ENCODE measurements around the gene SVIL. TPM values are rescaled to one million over a fixed set of nuclear protein-coding genes. Genes with fewer than 3 reads are reported as not detected.

The SVIL gene
- total and polyA plus RNA-seq, 2 of the 13 experiments (the other 11 are each of a cell fraction or from before 2014, with no cell fraction given) = 3.9 to 12.1 TPM

DNA sequence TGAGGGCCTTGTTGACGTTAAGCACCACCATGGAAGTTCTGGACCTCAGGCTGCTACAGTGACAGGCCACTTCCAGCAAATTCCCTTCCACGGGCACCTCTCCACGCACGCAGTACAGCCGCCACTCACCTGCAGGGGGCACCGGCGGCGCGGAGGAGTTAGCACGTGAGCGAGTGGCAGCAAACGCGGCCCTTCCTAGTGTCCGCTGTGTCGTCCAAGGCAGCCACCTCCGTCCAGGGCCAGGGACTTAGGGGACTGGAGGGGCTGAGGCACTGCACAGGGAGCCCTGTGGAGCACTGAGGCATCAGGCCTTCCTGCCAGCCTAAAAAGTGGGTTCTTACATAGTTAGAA is 164.4 kb downstream of the SVIL start:
- DNase-seq (ENCODE audit: low spot score) (no peak), ATAC-seq (peak; percentile 74), FAIRE-seq (no peak)
- H3K9me3 ChIP-seq (ENCODE audit: low read length) = no peaks in the 10 kb centered on the region
- no TSS peak for BruUV-seq (replicated peaks)
- no peak overlapping the region for H3K9ac ChIP-seq (ENCODE audit: insufficient read depth, low read depth, low read length)
- ChIA-PET POLR2A (no interaction called here), CTCF (ENCODE audit: low intra/inter-chr PET ratio, low total read pairs) (no interaction called here)
- no peaks in the 10 kb centered on the region for H4K20me1 ChIP-seq (ENCODE audit: insufficient read depth, low read length)
- H3K79me2 ChIP-seq (ENCODE audit: insufficient read depth, low read length) = no peaks in the 10 kb centered on the region
- no CpG with 5 or more reads among the region's 16 CpGs for WGBS (ENCODE audit: low lambda C conversion rate)
- intact Hi-C loops (cut with micrococcal nuclease; ENCODE audit: unreplicated experiment) (no loop called here), in situ Hi-C loops (cut with HindIII; ENCODE audit: extremely low pct_ligation_motif_present, low pct_unique_long_range_greater_than_20kb) (no loop called here)
- no peak overlapping the region for H3K4me3 ChIP-seq (replicated peaks in 1 of 3; ENCODE audit: insufficient read depth in 1 of 3, low read depth in 2 of 3, low read length in 3 of 3)
- H3K27ac ChIP-seq (ENCODE audit: extremely low read length, insufficient read depth, low read length) = no peak overlapping the region
- no peak overlapping the region for H3K4me2 ChIP-seq (ENCODE audit: low read depth, low read length)
- H3K4me1 ChIP-seq (ENCODE audit: insufficient read depth, low read length) = no peaks in the 10 kb centered on the region
- peaks cover 7 to 9% of the 10 kb centered on the region in 2 experiments; a peak in 3 of 5 replicates for H3K36me3 ChIP-seq (replicated peaks in 1 of 2; ENCODE audit: control insufficient read depth in 1 of 2, insufficient read depth in 2 of 2, low read length in 2 of 2)
- H2AFZ ChIP-seq (ENCODE audit: low read length) = no peak overlapping the region
- no peaks in the 10 kb centered on the region for H3K27me3 ChIP-seq (ENCODE audit: control insufficient read depth in 1 of 2, insufficient read depth in 2 of 2, low read length in 2 of 2)
- TF ChIP-seq HOXA3 (CRISPR knock-in tag; IDR thresholded peaks at IDR 0.05) = peak; percentile 51; the same call in 1 of the 2 replicates
- no peak for TF ChIP-seq ZNF501 (CRISPR knock-in tag; IDR thresholded peaks at IDR 0.05)
- peak; percentile 63 for TF ChIP-seq XRCC5 (optimal IDR thresholded peaks at IDR 0.05; ENCODE audit: low read length)
- peak; percentile 20; the same call in 1 of the 2 replicates for TF ChIP-seq RAD21 (CRISPR knock-in tag; IDR thresholded peaks at IDR 0.05)
- TF ChIP-seq, protein P1, sequence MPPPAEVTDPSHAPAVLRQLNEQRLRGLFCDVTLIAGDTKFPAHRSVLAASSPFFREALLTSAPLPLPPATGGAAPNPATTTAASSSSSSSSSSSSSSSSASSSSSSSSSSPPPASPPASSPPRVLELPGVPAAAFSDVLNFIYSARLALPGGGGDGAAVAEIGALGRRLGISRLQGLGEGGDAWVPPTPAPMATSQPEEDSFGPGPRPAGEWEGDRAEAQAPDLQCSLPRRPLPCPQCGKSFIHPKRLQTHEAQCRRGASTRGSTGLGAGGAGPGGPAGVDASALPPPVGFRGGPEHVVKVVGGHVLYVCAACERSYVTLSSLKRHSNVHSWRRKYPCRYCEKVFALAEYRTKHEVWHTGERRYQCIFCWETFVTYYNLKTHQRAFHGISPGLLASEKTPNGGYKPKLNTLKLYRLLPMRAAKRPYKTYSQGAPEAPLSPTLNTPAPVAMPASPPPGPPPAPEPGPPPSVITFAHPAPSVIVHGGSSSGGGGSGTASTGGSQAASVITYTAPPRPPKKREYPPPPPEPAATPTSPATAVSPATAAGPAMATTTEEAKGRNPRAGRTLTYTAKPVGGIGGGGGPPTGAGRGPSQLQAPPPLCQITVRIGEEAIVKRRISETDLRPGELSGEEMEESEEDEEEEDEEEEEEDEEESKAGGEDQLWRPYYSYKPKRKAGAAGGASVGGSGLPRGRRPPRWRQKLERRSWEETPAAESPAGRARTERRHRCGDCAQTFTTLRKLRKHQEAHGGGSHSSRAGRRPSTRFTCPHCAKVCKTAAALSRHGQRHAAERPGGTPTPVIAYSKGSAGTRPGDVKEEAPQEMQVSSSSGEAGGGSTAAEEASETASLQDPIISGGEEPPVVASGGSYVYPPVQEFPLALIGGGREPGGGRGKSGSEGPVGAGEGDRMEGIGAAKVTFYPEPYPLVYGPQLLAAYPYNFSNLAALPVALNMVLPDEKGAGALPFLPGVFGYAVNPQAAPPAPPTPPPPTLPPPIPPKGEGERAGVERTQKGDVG (CRISPR knock-in tag; IDR thresholded peaks at IDR 0.05; ENCODE audit: borderline replicate concordance) = peak; percentile 87; the same call in 1 of the 2 replicates
- peak; percentile 93 for TF ChIP-seq ZBTB38 (CRISPR knock-in tag; IDR thresholded peaks at IDR 0.05)
- TF ChIP-seq, protein P2, sequence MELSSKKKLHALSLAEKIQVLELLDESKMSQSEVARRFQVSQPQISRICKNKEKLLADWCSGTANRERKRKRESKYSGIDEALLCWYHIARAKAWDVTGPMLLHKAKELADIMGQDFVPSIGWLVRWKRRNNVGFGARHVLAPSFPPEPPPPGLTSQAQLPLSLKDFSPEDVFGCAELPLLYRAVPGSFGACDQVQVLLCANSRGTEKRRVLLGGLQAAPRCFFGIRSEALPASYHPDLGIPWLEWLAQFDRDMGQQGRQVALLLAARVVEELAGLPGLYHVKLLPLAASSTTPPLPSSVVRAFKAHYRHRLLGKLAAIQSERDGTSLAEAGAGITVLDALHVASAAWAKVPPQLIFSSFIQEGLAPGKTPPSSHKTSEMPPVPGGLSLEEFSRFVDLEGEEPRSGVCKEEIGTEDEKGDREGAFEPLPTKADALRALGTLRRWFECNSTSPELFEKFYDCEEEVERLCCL (CRISPR knock-in tag; IDR thresholded peaks at IDR 0.05; ENCODE audit: borderline replicate concordance) = no peak
- TF ChIP-seq ZNF44 (CRISPR knock-in tag; IDR thresholded peaks at IDR 0.05) = no peak
- TF ChIP-seq, protein P3, sequence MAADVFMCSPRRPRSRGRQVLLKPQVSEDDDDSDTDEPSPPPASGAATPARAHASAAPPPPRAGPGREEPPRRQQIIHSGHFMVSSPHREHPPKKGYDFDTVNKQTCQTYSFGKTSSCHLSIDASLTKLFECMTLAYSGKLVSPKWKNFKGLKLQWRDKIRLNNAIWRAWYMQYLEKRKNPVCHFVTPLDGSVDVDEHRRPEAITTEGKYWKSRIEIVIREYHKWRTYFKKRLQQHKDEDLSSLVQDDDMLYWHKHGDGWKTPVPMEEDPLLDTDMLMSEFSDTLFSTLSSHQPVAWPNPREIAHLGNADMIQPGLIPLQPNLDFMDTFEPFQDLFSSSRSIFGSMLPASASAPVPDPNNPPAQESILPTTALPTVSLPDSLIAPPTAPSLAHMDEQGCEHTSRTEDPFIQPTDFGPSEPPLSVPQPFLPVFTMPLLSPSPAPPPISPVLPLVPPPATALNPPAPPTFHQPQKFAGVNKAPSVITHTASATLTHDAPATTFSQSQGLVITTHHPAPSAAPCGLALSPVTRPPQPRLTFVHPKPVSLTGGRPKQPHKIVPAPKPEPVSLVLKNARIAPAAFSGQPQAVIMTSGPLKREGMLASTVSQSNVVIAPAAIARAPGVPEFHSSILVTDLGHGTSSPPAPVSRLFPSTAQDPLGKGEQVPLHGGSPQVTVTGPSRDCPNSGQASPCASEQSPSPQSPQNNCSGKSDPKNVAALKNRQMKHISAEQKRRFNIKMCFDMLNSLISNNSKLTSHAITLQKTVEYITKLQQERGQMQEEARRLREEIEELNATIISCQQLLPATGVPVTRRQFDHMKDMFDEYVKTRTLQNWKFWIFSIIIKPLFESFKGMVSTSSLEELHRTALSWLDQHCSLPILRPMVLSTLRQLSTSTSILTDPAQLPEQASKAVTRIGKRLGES (CRISPR knock-in tag; IDR thresholded peaks at IDR 0.05; ENCODE audit: borderline replicate concordance) = no peak
- TF ChIP-seq, protein P4, sequence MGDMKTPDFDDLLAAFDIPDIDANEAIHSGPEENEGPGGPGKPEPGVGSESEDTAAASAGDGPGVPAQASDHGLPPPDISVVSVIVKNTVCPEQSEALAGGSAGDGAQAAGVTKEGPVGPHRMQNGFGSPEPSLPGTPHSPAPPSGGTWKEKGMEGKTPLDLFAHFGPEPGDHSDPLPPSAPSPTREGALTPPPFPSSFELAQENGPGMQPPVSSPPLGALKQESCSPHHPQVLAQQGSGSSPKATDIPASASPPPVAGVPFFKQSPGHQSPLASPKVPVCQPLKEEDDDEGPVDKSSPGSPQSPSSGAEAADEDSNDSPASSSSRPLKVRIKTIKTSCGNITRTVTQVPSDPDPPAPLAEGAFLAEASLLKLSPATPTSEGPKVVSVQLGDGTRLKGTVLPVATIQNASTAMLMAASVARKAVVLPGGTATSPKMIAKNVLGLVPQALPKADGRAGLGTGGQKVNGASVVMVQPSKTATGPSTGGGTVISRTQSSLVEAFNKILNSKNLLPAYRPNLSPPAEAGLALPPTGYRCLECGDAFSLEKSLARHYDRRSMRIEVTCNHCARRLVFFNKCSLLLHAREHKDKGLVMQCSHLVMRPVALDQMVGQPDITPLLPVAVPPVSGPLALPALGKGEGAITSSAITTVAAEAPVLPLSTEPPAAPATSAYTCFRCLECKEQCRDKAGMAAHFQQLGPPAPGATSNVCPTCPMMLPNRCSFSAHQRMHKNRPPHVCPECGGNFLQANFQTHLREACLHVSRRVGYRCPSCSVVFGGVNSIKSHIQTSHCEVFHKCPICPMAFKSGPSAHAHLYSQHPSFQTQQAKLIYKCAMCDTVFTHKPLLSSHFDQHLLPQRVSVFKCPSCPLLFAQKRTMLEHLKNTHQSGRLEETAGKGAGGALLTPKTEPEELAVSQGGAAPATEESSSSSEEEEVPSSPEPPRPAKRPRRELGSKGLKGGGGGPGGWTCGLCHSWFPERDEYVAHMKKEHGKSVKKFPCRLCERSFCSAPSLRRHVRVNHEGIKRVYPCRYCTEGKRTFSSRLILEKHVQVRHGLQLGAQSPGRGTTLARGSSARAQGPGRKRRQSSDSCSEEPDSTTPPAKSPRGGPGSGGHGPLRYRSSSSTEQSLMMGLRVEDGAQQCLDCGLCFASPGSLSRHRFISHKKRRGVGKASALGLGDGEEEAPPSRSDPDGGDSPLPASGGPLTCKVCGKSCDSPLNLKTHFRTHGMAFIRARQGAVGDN (CRISPR knock-in tag; IDR thresholded peaks at IDR 0.05) = peak; percentile 38
